ENCODE results near the gene DISP2.

DISP2 gene

GRCh38 chr15:40343512-40343911 is 14.5 kb upstream of the DISP2 start:
- DNase-seq, result no peak

DNA sequence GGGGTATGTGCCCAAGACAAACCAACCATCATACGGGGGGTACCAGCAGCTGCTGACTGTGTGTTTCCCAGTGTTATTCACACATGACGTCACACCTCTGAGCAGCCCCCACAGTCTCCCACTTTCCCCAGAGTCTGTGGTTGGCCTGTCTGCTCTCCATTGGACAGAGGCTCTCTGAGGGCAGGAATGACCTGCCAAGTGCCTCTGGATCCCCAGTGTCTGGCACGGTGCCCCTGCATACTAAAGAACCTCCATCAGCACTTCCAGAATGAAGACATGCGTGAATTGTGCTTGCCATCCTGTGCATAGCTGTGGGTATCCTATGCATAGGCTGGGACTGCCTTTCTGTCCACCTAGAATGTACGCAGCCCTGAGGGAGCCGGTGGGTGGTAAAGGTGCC is 13.8 kb upstream of the DISP2 start:
- no peak for DNase-seq

DNA sequence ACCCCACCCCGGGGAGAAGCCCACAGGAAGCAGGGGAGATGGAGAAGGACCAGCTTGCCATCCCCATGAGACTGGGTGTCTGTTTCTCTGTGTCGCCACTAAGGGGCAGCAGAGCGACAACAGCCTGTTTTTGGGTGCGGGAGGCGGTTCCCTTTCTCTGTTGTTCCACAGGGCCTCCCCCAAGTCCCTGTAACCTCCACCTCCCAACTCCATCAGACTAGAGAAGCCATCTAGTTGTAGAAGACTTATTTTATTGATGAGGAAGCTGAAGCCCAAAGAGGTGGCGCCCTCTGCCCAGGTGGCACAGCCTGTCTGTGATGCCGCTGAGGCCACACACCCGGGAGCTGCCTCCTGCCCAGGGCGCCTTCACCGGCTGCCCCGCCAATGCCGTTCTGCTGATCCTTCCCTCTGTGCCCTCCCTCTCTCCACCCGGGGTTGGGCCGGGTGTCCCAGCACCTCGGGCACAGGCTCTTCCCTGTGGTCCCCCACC is 13.3 kb upstream of the DISP2 start:
- peak; percentile 68 for DNase-seq

DNA sequence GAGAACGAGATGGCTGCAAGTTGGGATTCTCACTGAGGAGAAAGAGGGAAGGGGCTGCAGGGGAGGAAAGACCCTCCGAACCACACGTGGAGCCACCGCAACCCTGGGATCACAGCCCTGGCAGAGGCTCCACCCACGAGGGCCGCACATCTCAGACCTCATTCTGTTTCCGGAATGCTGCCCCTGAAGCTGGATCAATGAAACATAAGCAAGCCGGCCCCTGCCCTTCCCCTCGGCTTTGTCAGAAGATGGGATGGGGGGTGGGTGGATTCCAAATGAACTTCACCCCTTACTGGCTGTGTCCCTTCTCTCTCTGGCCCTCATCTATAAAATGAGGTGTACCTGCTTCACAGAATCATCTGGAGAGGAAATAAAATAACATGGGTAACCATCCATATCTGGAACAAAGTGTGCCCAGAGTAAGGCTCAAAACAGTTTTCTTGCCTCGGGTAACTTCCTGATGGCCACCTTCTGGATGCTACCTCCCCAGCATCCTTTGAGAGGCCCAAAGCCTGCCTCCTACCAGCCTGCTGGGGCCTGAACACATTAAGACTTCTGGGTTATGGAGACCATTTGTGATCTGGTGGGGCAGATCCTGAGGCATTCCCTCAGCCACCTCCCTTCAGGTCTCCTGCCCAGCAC is 12.7 kb upstream of the DISP2 start:
- no peak for DNase-seq

- no peak for DNase-seq
Measured at GRCh38 chr15:40345867-40346578, 12.0 kb upstream of the DISP2 start.

DNA sequence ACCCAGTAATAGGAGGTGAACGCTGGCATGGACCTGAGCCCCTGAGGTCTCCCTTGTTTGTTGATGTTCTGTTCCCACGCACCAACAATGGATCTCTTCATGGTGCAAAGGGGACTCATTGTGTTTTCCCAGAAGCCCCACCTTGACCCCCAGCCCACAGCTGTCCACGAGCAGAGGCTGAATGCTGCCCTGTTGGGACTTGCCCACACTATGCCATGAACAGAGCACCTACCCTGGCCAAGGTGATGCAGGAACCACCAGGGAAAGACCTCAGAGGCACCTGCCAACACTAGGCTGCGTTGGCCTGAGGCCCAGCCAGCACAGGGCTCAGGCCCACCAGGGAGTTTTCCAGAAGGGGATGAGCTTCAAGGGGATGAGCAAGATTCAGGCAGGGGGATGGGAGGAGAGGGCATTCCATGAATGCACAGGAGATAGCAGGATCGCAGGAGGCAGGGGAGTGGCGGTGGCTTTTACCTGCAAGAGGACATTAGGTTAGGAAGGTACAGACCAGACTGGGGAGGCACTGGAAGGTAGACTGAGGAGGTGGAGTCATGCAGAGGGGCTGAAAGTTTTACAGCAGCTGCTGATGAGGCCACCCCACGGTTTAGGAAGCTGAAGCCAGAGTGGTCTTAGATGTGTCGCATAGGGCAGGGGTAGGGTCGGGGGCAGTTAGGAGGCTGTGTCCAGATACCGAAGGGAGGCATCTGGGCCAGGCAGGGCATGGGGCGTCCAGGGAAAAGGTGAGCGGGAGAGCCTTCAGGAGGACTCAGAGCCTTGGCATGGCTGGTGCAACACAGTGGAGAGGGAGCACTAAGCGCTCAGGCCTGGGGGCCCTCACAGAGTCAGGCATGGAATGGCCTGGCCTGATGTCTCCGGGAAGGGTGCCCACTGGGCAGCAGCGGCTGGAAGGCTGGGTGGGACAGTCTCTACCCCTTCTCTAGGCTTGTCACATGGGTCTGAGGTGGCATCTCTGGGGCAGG is 11.2 kb upstream of the DISP2 start:
- no peak for DNase-seq

- no peak for DNase-seq
Measured at GRCh38 chr15:40347559-40348473, 10.2 kb upstream of the DISP2 start.

DNA sequence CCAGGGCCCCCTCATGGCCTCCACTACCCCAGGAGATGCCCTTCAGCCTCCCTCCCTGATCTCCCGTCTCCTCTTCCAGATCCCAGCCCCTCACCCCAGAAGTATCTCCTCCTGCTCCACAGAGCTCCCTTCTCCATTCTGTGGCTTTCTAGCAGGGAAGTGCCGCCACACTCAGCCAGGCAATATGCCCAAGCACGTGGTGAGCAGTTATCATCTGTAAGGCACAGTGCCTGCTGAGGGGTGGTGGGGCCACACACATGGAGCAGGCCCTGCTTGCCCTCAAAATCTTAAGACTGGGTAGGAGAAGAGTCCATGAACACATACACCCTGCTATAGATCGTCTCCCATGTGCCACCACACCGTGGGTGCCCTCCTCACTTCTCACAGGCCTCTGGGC is 9.5 kb upstream of the DISP2 start:
- DNase-seq, result no peak

DNA sequence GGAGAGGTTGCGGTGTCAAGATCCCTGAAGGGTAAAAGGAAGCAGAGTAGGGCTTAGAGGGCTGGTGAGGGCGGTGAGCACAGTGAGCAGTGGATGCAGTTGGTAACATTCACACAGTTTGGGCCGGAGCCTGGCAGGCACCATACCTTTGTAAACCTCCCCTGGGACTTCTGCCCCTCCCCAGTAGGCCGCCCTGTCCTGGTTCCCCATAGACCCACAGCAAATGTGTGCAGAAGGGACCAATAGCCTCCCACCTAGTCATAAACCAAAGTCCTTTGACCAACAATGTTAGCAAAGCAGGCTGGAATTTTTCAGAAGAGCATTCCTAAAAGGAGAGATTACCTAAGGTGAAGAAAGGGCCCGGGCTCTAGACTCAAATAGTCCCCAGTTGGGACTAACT is 8.9 kb upstream of the DISP2 start:
- no peak for DNase-seq

DNA sequence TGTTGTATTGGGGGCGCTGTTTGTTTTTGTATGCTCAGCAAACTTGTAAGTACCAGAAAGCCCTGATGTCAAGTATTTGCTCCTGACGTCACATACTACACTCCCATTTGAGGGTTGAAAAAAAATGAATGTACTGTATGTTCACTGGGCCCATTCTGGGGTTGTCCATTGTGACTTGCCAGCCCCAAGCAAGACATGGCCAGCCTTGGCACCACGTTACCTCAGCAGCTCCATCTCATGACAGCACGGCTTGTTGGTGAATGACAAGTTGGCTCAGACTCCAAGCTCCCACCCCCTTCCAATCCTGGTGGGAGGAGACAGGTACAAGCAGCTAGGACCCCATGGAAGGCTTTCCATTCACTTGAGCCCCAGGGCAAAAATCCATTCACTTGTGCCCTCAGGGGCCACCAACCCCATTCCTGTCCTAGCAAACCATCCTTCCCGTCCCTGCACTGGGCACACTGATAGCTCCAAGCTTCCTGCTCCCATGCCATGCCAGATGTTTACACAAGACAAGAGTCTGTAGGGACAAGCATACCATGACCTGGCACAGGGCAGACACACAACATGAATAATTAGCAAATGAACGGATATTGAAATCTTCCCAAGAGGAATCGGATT is 5.6 kb upstream of the DISP2 start:
- DNase-seq, result no peak

GRCh38 chr15:40353697-40354096 is 4.3 kb upstream of the DISP2 start:
- DNase-seq, result no peak

DNA sequence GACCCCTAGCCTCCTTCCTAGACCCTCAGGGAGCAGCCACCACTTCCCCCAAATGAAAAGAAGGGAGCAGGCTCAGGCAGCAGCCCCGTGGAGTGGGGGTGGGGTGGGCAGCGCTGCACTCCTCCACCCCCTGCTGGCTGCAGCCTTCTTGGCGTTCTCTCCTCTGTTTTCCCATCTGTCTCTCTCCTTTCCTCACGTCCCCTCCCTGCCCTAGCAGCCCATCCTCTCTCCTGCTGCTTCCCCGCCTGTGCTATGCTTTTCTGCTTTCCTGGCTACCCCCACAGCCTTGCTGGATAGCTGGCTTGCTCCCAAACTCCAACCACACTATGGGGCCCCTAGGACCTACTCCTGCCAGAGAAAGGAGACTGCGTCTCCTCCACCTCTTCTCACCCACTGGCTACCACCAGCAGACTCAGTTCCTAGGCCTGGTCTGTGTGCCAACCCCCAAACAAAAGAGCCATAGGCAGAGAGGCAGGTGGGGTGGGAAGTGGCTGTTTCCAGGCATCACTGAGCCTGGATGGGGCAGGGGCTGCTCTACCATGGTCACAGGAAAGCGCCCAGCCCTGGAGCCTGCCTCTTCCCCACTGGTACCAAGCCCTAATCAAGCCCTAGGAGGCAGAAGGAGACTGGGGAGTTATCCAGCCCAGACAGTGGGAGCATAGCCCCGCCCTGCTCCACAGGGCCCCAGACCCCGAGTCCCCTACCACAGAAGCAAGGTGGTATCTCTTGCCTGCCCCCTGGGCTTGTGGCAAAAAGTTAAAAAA is 3.4 kb upstream of the DISP2 start:
- DNase-seq, result no peak

- DNase-seq, result no peak
Measured at GRCh38 chr15:40355976-40356585, 1.9 kb upstream of the DISP2 start.

GRCh38 chr15:40357246-40357645 is 773 bp upstream of the DISP2 start:
- no peak for DNase-seq

DNA sequence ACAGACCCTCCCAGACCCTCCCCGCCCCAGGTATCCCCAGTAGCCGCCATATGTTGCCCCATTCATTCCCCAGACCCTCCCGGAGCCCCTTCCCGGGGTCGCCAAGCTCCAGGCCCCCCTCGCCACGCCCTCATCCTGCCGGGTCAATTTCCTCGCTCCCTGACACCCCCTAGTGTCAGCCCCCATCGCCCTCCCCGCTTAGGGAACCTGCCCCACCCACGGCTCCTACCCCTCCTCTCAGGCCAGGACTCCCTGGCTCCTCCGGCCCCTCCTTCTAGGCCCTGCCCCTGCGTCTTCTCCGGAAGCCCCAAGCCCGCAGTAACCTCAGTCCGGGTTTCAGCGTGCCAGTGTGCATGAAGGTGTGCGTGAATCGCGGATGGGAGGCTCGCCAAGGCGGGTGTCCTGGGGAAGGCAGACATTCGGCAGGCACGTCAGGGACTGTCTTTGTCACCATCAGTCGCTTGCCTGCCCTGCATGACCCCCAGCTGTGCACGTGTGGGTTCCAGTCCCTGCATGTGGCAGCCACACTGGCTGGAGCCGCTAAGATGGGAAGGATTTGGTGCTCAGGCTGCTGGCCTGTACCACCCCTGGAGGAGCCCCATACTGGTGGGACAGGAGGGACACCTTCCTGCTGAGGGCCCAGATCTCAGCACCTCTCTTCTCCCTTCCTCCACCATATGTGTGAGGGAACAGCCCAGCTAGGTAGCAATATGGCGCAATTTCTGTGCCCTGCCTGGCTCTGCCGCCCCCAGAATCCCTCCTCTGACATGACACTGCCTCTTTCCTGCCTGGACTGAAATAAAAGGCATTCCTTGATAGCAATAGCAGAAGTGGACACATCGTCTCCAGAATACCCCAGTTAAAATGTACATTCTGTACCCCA is 693 bp downstream of the DISP2 start:
- DNase-seq, result peak; percentile 40

DNA sequence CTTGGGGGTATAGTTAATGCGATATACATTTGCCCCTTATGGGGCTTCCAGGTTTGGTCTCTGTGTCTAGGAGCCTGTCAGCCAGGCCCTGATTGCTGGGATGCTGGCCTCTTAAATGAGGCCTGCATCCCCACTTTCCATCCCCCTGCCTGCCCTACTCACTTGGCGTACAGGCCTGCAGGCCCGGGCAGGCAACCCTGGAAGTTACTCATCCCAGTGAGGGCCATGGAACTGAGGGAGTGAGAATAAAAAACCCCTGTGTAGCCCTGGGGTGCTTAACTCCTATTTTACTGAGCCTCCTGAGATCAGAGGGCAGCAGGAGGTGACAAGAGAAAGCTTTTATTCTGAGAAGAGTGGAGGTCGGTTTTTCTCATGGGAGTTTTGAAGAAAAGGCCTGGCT is 2.0 kb downstream of the DISP2 start:
- DNase-seq, result no peak

DNA sequence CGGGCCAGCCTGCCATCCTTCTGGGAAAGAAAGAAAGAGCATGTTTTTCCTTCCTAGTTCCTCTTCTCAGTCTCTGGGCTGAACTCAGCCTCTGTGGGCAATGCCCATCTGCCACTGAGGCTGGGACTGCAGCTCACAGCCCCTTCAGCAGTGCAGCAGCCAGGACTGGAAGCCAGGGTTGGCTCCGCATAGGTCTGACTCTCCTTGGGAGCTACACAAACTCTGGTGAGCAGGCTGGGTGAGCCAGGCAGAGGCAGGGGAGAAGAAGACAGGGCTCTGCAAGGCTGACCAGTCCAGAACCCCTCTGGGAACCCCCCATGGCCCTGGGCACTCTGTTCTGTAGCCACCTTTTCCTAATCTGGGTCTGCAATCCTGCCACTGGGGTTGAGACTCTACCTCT is 3.6 kb downstream of the DISP2 start:
- DNase-seq, result no peak

- no peak for DNase-seq
Measured at GRCh38 chr15:40363611-40364010, 5.6 kb downstream of the DISP2 start.

DNA sequence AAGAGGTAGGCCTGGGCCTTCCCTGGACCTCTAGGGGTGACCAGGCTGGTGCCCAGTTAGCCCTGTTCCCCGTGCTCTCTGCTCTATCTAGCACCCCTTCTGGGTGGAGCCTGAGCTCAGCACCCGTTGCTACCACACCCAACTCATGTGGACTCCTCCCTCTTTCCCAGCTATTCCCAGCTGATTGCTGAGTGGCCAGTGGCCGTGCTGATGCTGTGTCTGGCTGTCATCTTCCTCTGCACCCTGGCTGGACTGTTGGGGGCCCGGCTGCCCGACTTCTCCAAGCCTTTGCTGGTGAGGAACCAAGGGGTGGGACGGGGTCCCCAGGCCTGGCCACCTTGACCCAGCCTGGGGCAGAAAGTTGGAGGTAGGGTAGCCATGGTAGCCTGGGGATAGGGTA is 6.2 kb downstream of the DISP2 start:
- DNase-seq, result no peak

DNA sequence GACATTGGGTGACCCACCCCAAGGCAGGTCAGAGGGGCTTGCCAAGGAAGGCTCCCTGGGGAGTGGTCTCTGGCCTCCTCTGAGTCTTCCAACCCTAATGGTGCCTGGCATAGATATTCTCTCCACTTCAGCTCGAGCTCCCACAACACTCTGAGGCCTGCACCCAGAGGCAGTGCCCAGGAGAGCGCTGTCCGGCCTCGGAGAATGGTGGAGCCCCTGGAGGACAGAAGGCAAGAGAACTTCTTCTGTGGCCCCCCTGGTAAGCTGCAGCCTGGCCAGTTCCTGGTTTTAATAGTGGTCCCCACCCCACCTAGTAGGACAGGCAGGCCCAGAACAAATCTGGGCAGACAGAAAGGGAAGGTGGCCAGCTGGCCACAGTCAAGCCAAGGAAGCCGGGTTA is 7.0 kb downstream of the DISP2 start:
- DNase-seq, result no peak
